Measurements from ENCODE around the gene BCAR1. TPM values are rescaled to one million over a fixed set of nuclear protein-coding genes. Genes with fewer than 3 reads are reported as not detected.

BCAR1 gene
- total and polyA plus RNA-seq, 10 of the 15 experiments (the other 5 are each of a cell fraction or from before 2014, with no cell fraction given) = 0.13 to 14.1 (median 2.8) TPM; not detected in 1

GRCh38 chr16:75193265-75193650 is 58.2 kb downstream of the BCAR1 start:
- no peak for FAIRE-seq
- no peak for DNase-seq (ENCODE audit: low read depth, low spot score)
- SMC1A ChIA-PET (ENCODE audit: uncharacterized antibody, unreplicated experiment) = no interaction called here
- Histone ChIP-seq H3K4me3 (no peak overlapping the region), H3K9me3 (replicated peaks; ENCODE audit: control insufficient read depth, insufficient read depth, low read length) (no peaks in the 10 kb centered on the region), H4K20me1 (ENCODE audit: control insufficient read depth, insufficient read depth) (no peaks in the 10 kb centered on the region), H2AFZ (ENCODE audit: control insufficient read depth, low read depth, low read length) (no peak overlapping the region), H3K4me1 (ENCODE audit: control insufficient read depth, insufficient read depth, low read length) (no peaks in the 10 kb centered on the region), H3K27me3 (replicated peaks in 1 of 2; ENCODE audit: control insufficient read depth in 2 of 2, insufficient read depth in 2 of 2, low read length in 1 of 2) (peaks cover 1 to 2% of the 10 kb centered on the region in 2 experiments), H3K79me2 (ENCODE audit: control insufficient read depth, insufficient read depth, low read length) (no peaks in the 10 kb centered on the region), H3K27ac (ENCODE audit: control insufficient read depth, insufficient read depth) (no peak overlapping the region), H3K4me2 (ENCODE audit: control insufficient read depth, insufficient read depth) (no peak overlapping the region), H3K9ac (ENCODE audit: control insufficient read depth, insufficient read depth, low read length) (no peak overlapping the region), H3K36me3 (ENCODE audit: control insufficient read depth in 2 of 2, insufficient read depth in 2 of 2, low read length in 1 of 2) (no peaks in the 10 kb centered on the region)
- intact Hi-C loops (cut with micrococcal nuclease; ENCODE audit: unreplicated experiment) (no loop called here), in situ Hi-C loops (cut with MboI) (no loop called here)
- RAD21 ChIA-PET (ENCODE audit: unreplicated experiment) = no interaction called here
- POLR2A ChIA-PET = no interaction called here
- no peak for TF ChIP-seq ZBTB11 (CRISPR knock-in tag; IDR thresholded peaks at IDR 0.05)
- TF ChIP-seq IKZF1 (conservative IDR thresholded peaks at IDR 0.05) = no peak
- TF ChIP-seq SP1 (IDR thresholded peaks at IDR 0.05; ENCODE audit: low read depth, low read length) = no peak
- TF ChIP-seq NR2C1 (IDR thresholded peaks at IDR 0.05) = no peak
- no peak for TF ChIP-seq ZNF207 (IDR thresholded peaks at IDR 0.05; ENCODE audit: borderline replicate concordance)
- TF ChIP-seq KLF5 (IDR thresholded peaks at IDR 0.05; ENCODE audit: partially characterized antibody) = no peak
- no peak for TF ChIP-seq NFXL1 (IDR thresholded peaks at IDR 0.05; ENCODE audit: borderline replicate concordance)
- TF ChIP-seq MXI1 (IDR thresholded peaks at IDR 0.05; ENCODE audit: low read depth, low read length) = no peak
- no peak for TF ChIP-seq PML (IDR thresholded peaks at IDR 0.05; ENCODE audit: low read length)
- TF ChIP-seq HDAC2 (IDR thresholded peaks at IDR 0.05) = no peak
- TF ChIP-seq BRCA1 (IDR thresholded peaks at IDR 0.05; ENCODE audit: low read depth, low read length) = no peak
- no peak for TF ChIP-seq PRDM15 (CRISPR knock-in tag; IDR thresholded peaks at IDR 0.05)
- no peak for TF ChIP-seq IRF3 (IDR thresholded peaks at IDR 0.05)
- no peak for TF ChIP-seq SMARCA5 (IDR thresholded peaks at IDR 0.05)
- TF ChIP-seq PAX8 (IDR thresholded peaks at IDR 0.05) = no peak
- TF ChIP-seq EGR1 (IDR thresholded peaks at IDR 0.05; ENCODE audit: borderline replicate concordance in 1 of 2, low read depth in 2 of 2, low read length in 2 of 2) = no peak
- CTCF ChIA-PET = no interaction called here
- no peak for ATAC-seq
- 45% methylated on average over 4 of the region's 4 CpGs for WGBS (ENCODE audit: insufficient coverage, insufficient replicate concordance, low lambda C conversion rate, missing lambda C conversion rate)
- BruUV-seq (replicated peaks) = no TSS peak
